ENCODE results near the gene SLC12A9.

SLC12A9 gene

GRCh38 chr7:100884736-100885439 lies 32.4 kb downstream of the SLC12A9 start:
- no peak for DNase-seq (ENCODE audit: low read depth, low spot score)

- DNase-seq (ENCODE audit: low read depth, low spot score) = no peak
These were observed 33.1 kb downstream of the SLC12A9 start for GRCh38 chr7:100885440-100886141.

GRCh38 chr7:100886142-100886935 lies 33.8 kb downstream of the SLC12A9 start:
- no peak for DNase-seq (ENCODE audit: low read depth, low spot score)

GRCh38 chr7:100886936-100887515 lies 34.5 kb downstream of the SLC12A9 start:
- no peak for DNase-seq (ENCODE audit: low read depth, low spot score)

GRCh38 chr7:100887516-100888290 lies 35.2 kb downstream of the SLC12A9 start:
- DNase-seq (ENCODE audit: low read depth, low spot score) = no peak

- no peak for DNase-seq (ENCODE audit: low read depth, low spot score)
These were observed 35.9 kb downstream of the SLC12A9 start for GRCh38 chr7:100888291-100888987.

- no peak for DNase-seq (ENCODE audit: low read depth, low spot score)
These were observed 36.7 kb downstream of the SLC12A9 start, which contains the start of gene UFSP1 for GRCh38 chr7:100888988-100889750. Gene UFSP1, minus strand, starts transcription at chr7:100889715. Its CDS starts 444 bp downstream, at chr7:100889271.

- no peak for DNase-seq (ENCODE audit: low read depth, low spot score)
These were observed 38.4 kb downstream of the SLC12A9 start for GRCh38 chr7:100890653-100891567.

- no peak for DNase-seq (ENCODE audit: low read depth, low spot score)
These were observed 39.2 kb downstream of the SLC12A9 start for GRCh38 chr7:100891568-100892247.

- no peak for DNase-seq (ENCODE audit: low read depth, low spot score)
These were observed 40.1 kb downstream of the SLC12A9 start for GRCh38 chr7:100892364-100893317.

- no peak for DNase-seq (ENCODE audit: low read depth, low spot score)
These were observed 40.9 kb downstream of the SLC12A9 start for GRCh38 chr7:100893318-100893895.

- DNase-seq (ENCODE audit: low read depth, low spot score) = no peak
These were observed 41.6 kb downstream of the SLC12A9 start for GRCh38 chr7:100893910-100894721.

GRCh38 chr7:100894860-100895700 lies 42.6 kb downstream of the SLC12A9 start:
- no peak for DNase-seq (ENCODE audit: low read depth, low spot score)

GRCh38 chr7:100895701-100895955 lies 43.1 kb downstream of the SLC12A9 start, which contains the start of gene ACHE:
Gene ACHE, minus strand, starts transcription at chr7:100895888. Its CDS starts 1,656 bp downstream, at chr7:100894232.
- no peak for DNase-seq (ENCODE audit: low read depth, low spot score)

Measured in iPS DF 19.7 (cell line).